Measurements from ENCODE around the gene CST9. TPM values are rescaled to one million over a fixed set of nuclear protein-coding genes. Genes with fewer than 3 reads are reported as not detected.

CST9 gene
- total and polyA plus RNA-seq, 2 of the 8 experiments (the other 6 are each of a cell fraction or from before 2014, with no cell fraction given) = 0.05 to 0.19 TPM

DNA sequence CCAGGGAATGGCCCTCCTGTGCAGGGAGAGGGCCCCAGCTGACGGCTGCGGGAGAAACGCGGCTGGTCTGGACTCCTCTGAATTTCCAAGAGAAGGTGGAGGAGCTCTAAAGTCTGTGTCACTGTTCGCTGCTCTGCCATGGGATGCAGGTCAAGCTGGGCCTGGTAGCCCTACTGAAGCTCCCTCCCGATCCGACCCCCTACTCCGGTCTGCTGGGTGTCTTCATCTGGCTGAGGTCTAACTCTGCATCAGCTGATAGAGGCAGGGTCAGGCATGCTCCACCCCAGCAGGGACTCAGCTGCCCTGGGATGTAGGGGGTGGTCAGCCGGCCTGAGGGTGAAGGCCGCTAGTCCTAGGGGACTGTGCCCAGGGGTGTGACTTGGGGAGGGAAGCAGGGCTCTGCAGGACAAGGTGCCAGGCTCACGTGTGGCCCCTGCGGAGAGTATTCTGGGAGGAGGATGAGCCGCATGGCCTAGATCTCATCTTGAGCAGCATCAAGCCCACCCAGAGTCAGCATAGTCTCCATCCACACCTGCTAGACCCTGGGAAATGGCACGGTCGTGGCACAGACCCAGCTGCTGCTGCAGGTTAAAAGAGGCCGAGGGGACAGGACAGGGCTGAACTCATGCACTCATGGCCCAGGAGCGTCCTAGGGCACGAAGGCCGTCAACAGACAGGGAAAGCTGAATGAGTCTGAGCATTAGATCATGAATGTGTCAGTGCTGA lies 30.6 kb upstream of the CST9 start:
- peak overlapping the region; percentile 55; the same call in 1 of the 2 replicates for H2BK12ac ChIP-seq (ENCODE audit: low read depth, low read length)
- H3K4me1 ChIP-seq (replicated peaks in 1 of 4; ENCODE audit: control insufficient read depth in 3 of 4, insufficient read depth in 4 of 4, low read length in 3 of 4) = peaks cover 0 to 12% (median 4%) of the 10 kb centered on the region in 4 experiments; a peak in 5 of 7 replicates
- ChIA-PET POLR2A (ENCODE audit: partially characterized antibody) (interaction anchor here (0.8 to 1.0 kb wide), 2 partner anchors 11 to 19 kb away, joined by 3 read pairs; no protein-coding TSS in a partner anchor), CTCF (ENCODE audit: partially characterized antibody) (interaction anchor here (0.9 to 1.4 kb wide), 4 partner anchors 7 to 191 kb away, joined by 3 to 4 read pairs (median 4); no protein-coding TSS in a partner anchor)
- H2BK15ac ChIP-seq (ENCODE audit: low read length) = 0 out of 2 replicates have a peak overlapping the region, but pooled peaks have one; percentile 61
- no peak overlapping the region for H3K23ac ChIP-seq (ENCODE audit: insufficient read length)
- no peaks in the 10 kb centered on the region for H3K9me3 ChIP-seq (ENCODE audit: insufficient read depth in 2 of 2, low read depth in 1 of 2, low read length in 1 of 2)
- no peak overlapping the region for H2BK5ac ChIP-seq (ENCODE audit: low read depth, low read length)
- H2BK120ac ChIP-seq (replicated peaks; ENCODE audit: low read depth, low read length) = no peak overlapping the region
- H3K18ac ChIP-seq (ENCODE audit: extremely low read depth, low read length) = no peak overlapping the region
- peak overlapping the region in 3 of 4 experiments; percentile 75 to 92 (median 78); a peak in 5 of 8 replicates for H3K4me3 ChIP-seq (ENCODE audit: extremely low read depth in 1 of 4, insufficient read depth in 2 of 4, low read depth in 3 of 4, low read length in 4 of 4)
- DNase-seq (ENCODE audit: low read depth in 1 of 2, low spot score in 2 of 2) (no peak), FAIRE-seq (no peak)
- H3K4me2 ChIP-seq (ENCODE audit: insufficient read depth in 1 of 2, low read depth in 2 of 2, low read length in 2 of 2) = peak overlapping the region; percentile 71 to 91
- no peak overlapping the region for H3K14ac ChIP-seq (ENCODE audit: insufficient read length)
- H4K8ac ChIP-seq (ENCODE audit: extremely low read depth, insufficient read depth, low read length) = peak overlapping the region; percentile 35; the same call in 1 of the 2 replicates
- H3K4ac ChIP-seq (replicated peaks; ENCODE audit: insufficient read length, low read depth, low read length) = no peak overlapping the region
- H3K79me2 ChIP-seq (ENCODE audit: control insufficient read depth in 1 of 2, insufficient read depth in 2 of 2, low read length in 2 of 2) = no peaks in the 10 kb centered on the region
- no peaks in the 10 kb centered on the region; a peak in 1 of 8 replicates for H3K36me3 ChIP-seq (ENCODE audit: control insufficient read depth in 2 of 4, insufficient read depth in 4 of 4, low read length in 3 of 4)
- WGBS, 2 experiments (ENCODE audit: extremely low coverage in 1 of 2, insufficient coverage in 1 of 2, insufficient read length in 1 of 2, insufficient replicate concordance in 2 of 2, low coverage in 1 of 2, low lambda C conversion rate in 2 of 2, missing lambda C conversion rate in 1 of 2) = 76% methylated on average over 14 of the region's 19 CpGs; no CpG with 5 or more reads in 1 of the 2 experiments
- H3K79me1 ChIP-seq (ENCODE audit: low read depth, low read length) = no peaks in the 10 kb centered on the region
- H2AFZ ChIP-seq (ENCODE audit: low read length) = no peak overlapping the region
- no peak overlapping the region for H3K27ac ChIP-seq (ENCODE audit: low read depth, low read length)
- H4K91ac ChIP-seq (replicated peaks; ENCODE audit: insufficient read length, low read length) = no peak overlapping the region
- no peak overlapping the region for H2AK5ac ChIP-seq (ENCODE audit: low read depth, low read length)
- H4K5ac ChIP-seq (ENCODE audit: insufficient read length, low read depth, low read length) = no peak overlapping the region
- H3K23me2 ChIP-seq (ENCODE audit: low read depth, low read length) = peaks cover 9% of the 10 kb centered on the region
- no peak overlapping the region for H3K9ac ChIP-seq (replicated peaks in 1 of 4; ENCODE audit: extremely low read depth in 1 of 4, low read depth in 3 of 4, low read length in 3 of 4)
- H3K56ac ChIP-seq (replicated peaks; ENCODE audit: insufficient read length, low read depth, low read length) = no peak overlapping the region
- peaks cover 0 to 8% of the 10 kb centered on the region in 2 experiments for H4K20me1 ChIP-seq (replicated peaks in 1 of 2; ENCODE audit: control insufficient read depth in 1 of 2, insufficient read depth in 2 of 2, low read length in 2 of 2)
- no peak overlapping the region for H2BK20ac ChIP-seq (ENCODE audit: low read length)
- peaks cover 0 to 5% (median 2%) of the 10 kb centered on the region in 4 experiments; a peak in 3 of 7 replicates for H3K27me3 ChIP-seq (replicated peaks in 1 of 4; ENCODE audit: control insufficient read depth in 3 of 4, extremely low read depth in 1 of 4, insufficient read depth in 3 of 4, low read length in 3 of 4)
- TF ChIP-seq SIRT6 (IDR thresholded peaks at IDR 0.05; ENCODE audit: low read length) (no peak), RBBP5 (IDR thresholded peaks at IDR 0.05; ENCODE audit: borderline replicate concordance, low read depth, low read length) (no peak), TAF7 (optimal IDR thresholded peaks at IDR 0.05; ENCODE audit: borderline replicate concordance, low read depth, low read length) (no peak), BACH1 (IDR thresholded peaks at IDR 0.05; ENCODE audit: low read length) (no peak), NRF1 (IDR thresholded peaks at IDR 0.05; ENCODE audit: low read depth, low read length) (no peak), HDAC6 (IDR thresholded peaks at IDR 0.05; ENCODE audit: low read depth, low read length) (no peak), BCL11A (IDR thresholded peaks at IDR 0.05; ENCODE audit: low read depth in 2 of 2, low read length in 2 of 2) (no peak), SAP30 (IDR thresholded peaks at IDR 0.05; ENCODE audit: insufficient read depth, insufficient replicate concordance, low read length) (no peak), POU5F1 (IDR thresholded peaks at IDR 0.05; ENCODE audit: low read depth, low read length) (no peak), EZH2 (IDR thresholded peaks at IDR 0.05; ENCODE audit: low read depth, low read length, severe bottlenecking) (no peak), SIX5 (IDR thresholded peaks at IDR 0.05; ENCODE audit: low read depth, low read length) (no peak), RXRA (IDR thresholded peaks at IDR 0.05; ENCODE audit: insufficient read depth, low read depth, low read length) (no peak)
